HepG2 (cell line): ENCODE measurements around the gene ABT1. TPM values are rescaled to one million over a fixed set of nuclear protein-coding genes. Genes with fewer than 3 reads are reported as not detected.

Experiments used
- ATAC-seq: fragments of 200-7000 bp; cut with Tn5 transposase; 3 replicates; pipeline ENCODE4 v1.9.1; 2020; ENCODE audit warnings: mild to moderate bottlenecking, moderate library complexity
- BruUV-seq: library from RNA; stranded (reverse); fragments of 400-500 nt; replicated peaks from 2 replicates; lab custom pipeline; 2021; lab: Mats Ljungman, UMichigan
- CTCF ChIA-PET: fragments of 300-600 bp; formaldehyde crosslinking; extraction: SDS; loops from one replicate; lab custom pipeline; 2021; ENCODE audit warnings: low total read pairs, inconsistent platforms, low intra/inter-chr PET ratio; lab: Yijun Ruan, JAX
- POLR2A ChIA-PET: fragments of 350-600 bp; sonication (Branson Sonifier 250); formaldehyde crosslinking; loops from one replicate; lab custom pipeline; 2020; ENCODE audit warnings: antibody characterized with exemption, inconsistent platforms; lab: Yijun Ruan, JAX
- DNase-seq: peaks from one replicate; pipeline ENCODE4 v3.0.0-alpha.2; 2015; ENCODE audit warnings: low spot score
- FAIRE-seq: peaks from 3 replicates; lab custom pipeline; 2011; peaks lifted over from hg19 to GRCh38; lab: Jason Lieb, UNC
- H2AFZ ChIP-seq: one replicate; pipeline ENCODE4 v1.6.1; 2011; ENCODE audit warnings: low read length, inconsistent platforms
- H3K27ac ChIP-seq: fragments of 300-600 bp; 3 replicates; pipeline ENCODE4 v1.8.0; 2011; ENCODE audit warnings: mixed run types, mild to moderate bottlenecking, mixed read lengths, low read length, inconsistent platforms; ENCODE audit not compliant: insufficient read depth; ENCODE audit errors: extremely low read length
- H3K27me3 ChIP-seq, 2 experiments: fragments of 200-600 bp in 1 of 2; 2 replicates in 1 of 2; 3 replicates in 1 of 2; pipeline versions ENCODE4 v1.6.0 to v1.8.0; 2011; ENCODE audit warnings: low read length in 2 of 2, mild to moderate bottlenecking in 2 of 2, moderate library complexity in 2 of 2, inconsistent platforms in 1 of 2; ENCODE audit not compliant: insufficient read depth in 2 of 2, control insufficient read depth in 1 of 2
- H3K36me3 ChIP-seq, 2 experiments: fragments of 200-600 bp in 1 of 2; replicated peaks in 1 of 2; 2 replicates in 1 of 2; 3 replicates in 1 of 2; pipeline versions ENCODE4 v1.5.1 to v1.8.0; 2011; ENCODE audit warnings: low read length in 2 of 2, inconsistent platforms in 1 of 2; ENCODE audit not compliant: insufficient read depth in 2 of 2, control insufficient read depth in 1 of 2
- H3K4me1 ChIP-seq: 2 replicates; pipeline ENCODE4 v1.5.1; 2012; ENCODE audit warnings: low read length, inconsistent platforms; ENCODE audit not compliant: insufficient read depth
- H3K4me2 ChIP-seq: 2 replicates; pipeline ENCODE4 v1.6.0; 2011; ENCODE audit warnings: low read depth, low read length, inconsistent platforms
- H3K4me3 ChIP-seq, 3 experiments: fragments of 200-600 bp in 1 of 3; sonication (generic), shearing (Covaris generic) in 1 of 3; replicated peaks in 1 of 3; 2 replicates each; pipeline ENCODE4 v1.5.1; 2011 to 2016; ENCODE audit warnings: low read length in 3 of 3, inconsistent platforms in 2 of 3, low read depth in 2 of 3, mild to moderate bottlenecking in 2 of 3, control low read depth in 1 of 3, mixed read lengths in 1 of 3; ENCODE audit not compliant: insufficient read depth in 1 of 3
- H3K79me2 ChIP-seq: one replicate; pipeline ENCODE4 v1.6.1; 2011; ENCODE audit warnings: low read length, inconsistent platforms; ENCODE audit not compliant: insufficient read depth
- H3K9ac ChIP-seq: 2 replicates; pipeline ENCODE4 v1.6.0; 2011; ENCODE audit warnings: mild to moderate bottlenecking, low read depth, low read length, inconsistent platforms; ENCODE audit not compliant: insufficient read depth
- H3K9me3 ChIP-seq: 2 replicates; pipeline ENCODE4 v1.5.1; 2012; ENCODE audit warnings: mild to moderate bottlenecking, low read length
- H4K20me1 ChIP-seq: 2 replicates; pipeline ENCODE4 v1.6.0; 2011; ENCODE audit warnings: inconsistent platforms, mild to moderate bottlenecking, low read length, moderate library complexity; ENCODE audit not compliant: insufficient read depth
- LCORL ChIP-seq, 2 experiments: fragments of 450-650 bp in 1 of 2; sonication (generic) in 1 of 2; formaldehyde crosslinking in 1 of 2; IDR thresholded peaks; 2 replicates each; pipeline versions ENCODE4 v1.5.0 to v1.6.1; 2017 to 2020; ENCODE audit warnings: antibody characterized with exemption in 1 of 2, missing genetic modification reagents in 1 of 2
- SIN3A ChIP-seq: IDR thresholded peaks from 2 replicates; pipeline ENCODE4 v1.6.1; 2011; ENCODE audit warnings: low read depth, mild to moderate bottlenecking, control low read depth, low read length, borderline replicate concordance
- ZNF292 ChIP-seq: sonication (generic); formaldehyde crosslinking; IDR thresholded peaks from 2 replicates; pipeline ENCODE4 v1.8.1; 2022; ENCODE audit warnings: mild to moderate bottlenecking, low read depth, missing genetic modification reagents, borderline replicate concordance
- ZNF878 ChIP-seq: sonication (generic); formaldehyde crosslinking; IDR thresholded peaks from 2 replicates; pipeline ENCODE4 v1.8.1; 2023; ENCODE audit warnings: mild to moderate bottlenecking, missing genetic modification reagents, moderate library complexity
- WGBS: methylation state at CpG from one replicate; pipeline ENCODE4 v1.1.6; 2017; ENCODE audit warnings: low lambda C conversion rate; 5-methylcytosine and 5-hydroxymethylcytosine counted together
- in situ Hi-C: cut with HindIII; loops from 2 replicates; pipeline ENCODE4 v1.10.0; 2017; ENCODE audit warnings: low pct_unique_long_range_greater_than_20kb; ENCODE audit not compliant: extremely low pct_ligation_motif_present
- intact Hi-C: fragments of 100-400 bp; cut with micrococcal nuclease; formaldehyde crosslinking; loops from one replicate; pipeline ENCODE4 v1.10.0; 2022; ENCODE audit not compliant: unreplicated experiment
- polyA plus RNA-seq, 8 experiments: library from polyadenylated mRNA; depleted of rRNA in 3 of 8; stranded (reverse) in 7 of 8; unstranded in 1 of 8; fragments of >200 nt; fragmentation: Illumina TruSeq in 4 of 8; extraction: Trizol in 4 of 8; gene quantifications; 2 replicates each; pipeline versions ENCODE4 v1.2.1 to v1.2.3, GENCODE V29; 2011 to 2016; ENCODE audit warnings: low read depth in 4 of 8, missing spikeins in 1 of 8, mixed read lengths in 1 of 8; ENCODE audit not compliant: insufficient read depth in 1 of 8
- total RNA-seq, 5 experiments: library from RNA; depleted of rRNA; stranded (reverse); fragments of >200 nt; fragmentation: Illumina TruSeq; extraction: Trizol; gene quantifications; 2 replicates each; pipeline ENCODE4 v1.2.3, GENCODE V29; 2016; ENCODE audit warnings: low read depth in 1 of 5
- TF ChIP-seq, protein P1 (sequence below): sonication (generic); formaldehyde crosslinking; IDR thresholded peaks from 2 replicates; pipeline ENCODE4 v1.8.0; 2023; ENCODE audit warnings: mild to moderate bottlenecking, missing genetic modification reagents
- TF ChIP-seq, protein P2 (sequence below): fragments of 450-650 bp; IDR thresholded peaks from 2 replicates; pipeline ENCODE4 v1.6.1; 2017; ENCODE audit warnings: mild to moderate bottlenecking
- TF ChIP-seq, protein P3 (sequence below): sonication (generic); formaldehyde crosslinking; IDR thresholded peaks from 2 replicates; pipeline ENCODE4 v1.8.1; 2023; ENCODE audit warnings: mild to moderate bottlenecking, moderate library complexity, missing genetic modification reagents

The ABT1 gene
- total and polyA plus RNA-seq, 2 of the 13 experiments (the other 11 are each of a cell fraction or from before 2014, with no cell fraction given): 38.4 TPM

DNA sequence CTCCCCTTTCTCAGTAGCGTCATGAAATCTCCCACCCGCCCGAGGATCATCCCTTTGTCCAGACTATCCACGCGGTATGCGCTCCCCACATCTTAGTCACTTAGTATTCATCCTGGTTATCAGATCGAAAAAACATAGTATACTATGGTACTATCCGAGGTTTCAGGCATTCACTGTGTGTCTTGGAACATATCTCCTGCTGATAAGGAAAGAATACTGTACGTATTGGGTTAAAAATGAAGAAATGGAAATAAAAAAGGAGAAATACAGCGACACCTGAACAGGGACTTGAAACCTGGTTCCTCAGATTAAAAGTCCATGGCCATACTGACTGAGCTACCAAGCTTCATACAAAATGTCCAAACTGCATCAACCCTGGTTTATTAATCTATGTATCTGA lies 44.5 kb upstream of the ABT1 start:
- Histone ChIP-seq H3K4me2 (peak overlapping the region; percentile 89), H4K20me1 (no peaks in the 10 kb centered on the region), H3K27ac (no peak overlapping the region), H3K9me3 (no peaks in the 10 kb centered on the region), H3K9ac (peak overlapping the region; percentile 63), H3K4me1 (peaks cover 41% of the 10 kb centered on the region), H3K79me2 (no peaks in the 10 kb centered on the region), H3K36me3 (no peaks in the 10 kb centered on the region), H3K27me3 (no peaks in the 10 kb centered on the region; a peak in 1 of 5 replicates), H3K4me3 (peak overlapping the region; percentile 77 to 81 (median 80)), H2AFZ (peak overlapping the region; percentile 89)
- BruUV-seq: no TSS peak
- POLR2A ChIA-PET: interaction anchor here (2.3 to 5.7 kb wide), 3 partner anchors 9 to 19 kb away, joined by 6 to 68 read pairs (median 10); partner anchors contain the start of gene HMGN4
- intact Hi-C loops: loop anchor here (10.0 kb wide), 1 partner anchor 923 kb away; the partner anchor contains the start of gene ZNF184
- ATAC-seq: no peak
- no peak for DNase-seq
- 51% methylated on average over 10 of the region's 10 CpGs for WGBS
- CTCF ChIA-PET: no interaction called here
- in situ Hi-C loops: loop anchor here (5.0 kb wide), 1 partner anchor 220 kb away; no protein-coding TSS in a partner anchor
- TF ChIP-seq, protein P1, sequence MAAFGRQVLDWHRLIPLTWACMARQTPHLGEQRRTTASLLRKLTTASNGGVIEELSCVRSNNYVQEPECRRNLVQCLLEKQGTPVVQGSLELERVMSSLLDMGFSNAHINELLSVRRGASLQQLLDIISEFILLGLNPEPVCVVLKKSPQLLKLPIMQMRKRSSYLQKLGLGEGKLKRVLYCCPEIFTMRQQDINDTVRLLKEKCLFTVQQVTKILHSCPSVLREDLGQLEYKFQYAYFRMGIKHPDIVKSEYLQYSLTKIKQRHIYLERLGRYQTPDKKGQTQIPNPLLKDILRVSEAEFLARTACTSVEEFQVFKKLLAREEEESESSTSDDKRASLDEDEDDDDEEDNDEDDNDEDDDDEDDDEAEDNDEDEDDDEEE (CRISPR knock-in tag): no peak
- TF ChIP-seq ZNF878 (CRISPR knock-in tag) (0 out of 2 replicates have a peak, but pooled peaks have one; percentile 25), LCORL (IDR thresholded peaks at IDR 0.05) (no peak), LCORL (CRISPR knock-in tag; IDR thresholded peaks at IDR 0.05) (0 out of 2 replicates have a peak, but pooled peaks have one; percentile 10)
- no peak for FAIRE-seq

DNA sequence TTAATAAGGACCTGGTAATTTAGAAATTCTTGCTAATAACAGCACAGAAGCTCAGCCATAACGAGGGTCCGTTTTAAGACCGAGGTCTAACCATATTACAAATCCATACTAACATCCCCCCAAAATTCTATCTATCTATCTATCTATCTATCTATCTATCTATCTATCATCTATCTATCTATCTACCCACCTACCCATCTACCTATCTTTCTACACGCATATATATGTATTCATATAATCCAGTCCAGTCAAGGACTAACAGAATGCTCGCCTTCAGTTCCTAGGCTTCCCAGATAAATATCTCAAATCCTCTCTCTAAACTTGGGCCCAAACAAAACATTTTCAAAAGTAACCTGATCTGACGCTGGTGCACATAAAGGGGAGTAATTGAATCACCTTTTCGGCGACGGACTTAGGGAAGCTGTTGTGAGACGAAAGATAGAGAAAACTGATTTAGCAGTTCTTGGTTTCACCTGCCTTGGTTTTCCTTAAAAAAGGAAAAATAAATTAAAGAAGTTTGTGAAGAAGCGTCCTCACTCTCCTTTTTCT lies 44.0 kb upstream of the ABT1 start:
- in situ Hi-C loops: loop anchor here (5.0 kb wide), 1 partner anchor 220 kb away; no protein-coding TSS in a partner anchor
- TF ChIP-seq SIN3A (no peak), ZNF292 (0 out of 2 replicates have a peak, but pooled peaks have one; percentile 0)
- TF ChIP-seq, protein P2, sequence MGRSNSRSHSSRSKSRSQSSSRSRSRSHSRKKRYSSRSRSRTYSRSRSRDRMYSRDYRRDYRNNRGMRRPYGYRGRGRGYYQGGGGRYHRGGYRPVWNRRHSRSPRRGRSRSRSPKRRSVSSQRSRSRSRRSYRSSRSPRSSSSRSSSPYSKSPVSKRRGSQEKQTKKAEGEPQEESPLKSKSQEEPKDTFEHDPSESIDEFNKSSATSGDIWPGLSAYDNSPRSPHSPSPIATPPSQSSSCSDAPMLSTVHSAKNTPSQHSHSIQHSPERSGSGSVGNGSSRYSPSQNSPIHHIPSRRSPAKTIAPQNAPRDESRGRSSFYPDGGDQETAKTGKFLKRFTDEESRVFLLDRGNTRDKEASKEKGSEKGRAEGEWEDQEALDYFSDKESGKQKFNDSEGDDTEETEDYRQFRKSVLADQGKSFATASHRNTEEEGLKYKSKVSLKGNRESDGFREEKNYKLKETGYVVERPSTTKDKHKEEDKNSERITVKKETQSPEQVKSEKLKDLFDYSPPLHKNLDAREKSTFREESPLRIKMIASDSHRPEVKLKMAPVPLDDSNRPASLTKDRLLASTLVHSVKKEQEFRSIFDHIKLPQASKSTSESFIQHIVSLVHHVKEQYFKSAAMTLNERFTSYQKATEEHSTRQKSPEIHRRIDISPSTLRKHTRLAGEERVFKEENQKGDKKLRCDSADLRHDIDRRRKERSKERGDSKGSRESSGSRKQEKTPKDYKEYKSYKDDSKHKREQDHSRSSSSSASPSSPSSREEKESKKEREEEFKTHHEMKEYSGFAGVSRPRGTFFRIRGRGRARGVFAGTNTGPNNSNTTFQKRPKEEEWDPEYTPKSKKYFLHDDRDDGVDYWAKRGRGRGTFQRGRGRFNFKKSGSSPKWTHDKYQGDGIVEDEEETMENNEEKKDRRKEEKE: no peak
- TF ChIP-seq, protein P3, sequence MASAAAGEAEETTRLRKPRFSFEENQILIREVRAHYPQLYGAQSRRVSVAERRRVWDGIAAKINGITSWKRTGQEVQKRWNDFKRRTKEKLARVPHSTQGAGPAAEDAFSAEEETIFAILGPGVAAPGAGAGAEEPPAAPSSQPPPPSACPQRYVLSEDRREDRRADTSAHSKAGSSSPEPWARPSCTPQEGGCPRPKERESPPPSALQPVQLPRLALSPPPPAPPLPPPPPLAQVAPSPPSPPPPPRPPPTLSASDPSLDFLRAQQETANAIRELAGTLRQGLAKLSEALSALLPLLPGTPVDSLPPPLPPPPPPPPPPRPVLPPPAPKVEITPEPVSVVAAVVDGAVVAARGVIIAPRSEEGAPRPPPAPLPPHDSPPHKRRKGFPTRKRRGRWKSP: no peak

More for the DNA sequence above, 44.0 kb upstream of the ABT1 start:
- no TSS peak for BruUV-seq
- DNase-seq (no peak), FAIRE-seq (no peak), ATAC-seq (no peak)
- intact Hi-C loops: loop anchor here (1.0 to 10.0 kb wide), 3 partner anchors 15 to 922 kb away; partner anchors contain the start of gene ZNF184
- Histone ChIP-seq H3K9ac (peak overlapping the region; percentile 63), H3K36me3 (no peaks in the 10 kb centered on the region), H2AFZ (peak overlapping the region; percentile 89), H3K4me3 (peak overlapping the region; percentile 77 to 81 (median 80)), H3K4me1 (peaks cover 46% of the 10 kb centered on the region), H3K79me2 (no peaks in the 10 kb centered on the region), H4K20me1 (no peaks in the 10 kb centered on the region), H3K9me3 (no peaks in the 10 kb centered on the region), H3K27me3 (no peaks in the 10 kb centered on the region; a peak in 1 of 5 replicates), H3K27ac (peak overlapping the region; percentile 6), H3K4me2 (peak overlapping the region; percentile 89)
- 15% methylated on average over 11 of the region's 11 CpGs for WGBS
- CTCF ChIA-PET: no interaction called here
- POLR2A ChIA-PET: interaction anchor here (1.3 to 5.7 kb wide), 4 partner anchors 9 to 222 kb away, joined by 4 to 68 read pairs (median 7); partner anchors contain the start of gene HMGN4
